ENCODE results near the gene ITPKA. TPM values are rescaled to one million over a fixed set of nuclear protein-coding genes. Genes with fewer than 3 reads are reported as not detected.

The ITPKA gene
- total and polyA plus RNA-seq, 2 of the 13 experiments (the other 11 are each of a cell fraction or from before 2014, with no cell fraction given): 13.2 to 41.3 TPM

GRCh38 chr15:41495736-41496599 lies 2.3 kb downstream of the ITPKA start (continued):
- TF ChIP-seq JUNB (CRISPR knock-in tag; IDR thresholded peaks at IDR 0.05; ENCODE audit: borderline replicate concordance) (no peak), SUZ12 (IDR thresholded peaks at IDR 0.05; ENCODE audit: low read depth, low read length) (no peak), IRX3 (CRISPR knock-in tag; IDR thresholded peaks at IDR 0.05; ENCODE audit: borderline replicate concordance, low read depth) (peak; percentile 50; the same call in 1 of the 2 replicates), ZNF121 (CRISPR knock-in tag; IDR thresholded peaks at IDR 0.05) (peak; percentile 68), MAFK (conservative IDR thresholded peaks at IDR 0.05 in 1 of 2, IDR thresholded peaks at IDR 0.05 in 1 of 2; ENCODE audit: low read length in 2 of 2) (no peak), ZNF496 (CRISPR knock-in tag; IDR thresholded peaks at IDR 0.05; ENCODE audit: insufficient replicate concordance) (no peak), ZNF350 (CRISPR knock-in tag; IDR thresholded peaks at IDR 0.05; ENCODE audit: borderline replicate concordance, low read depth) (peak; percentile 89), HOXA3 (CRISPR knock-in tag; IDR thresholded peaks at IDR 0.05) (peak; percentile 83), ZNF609 (CRISPR knock-in tag; IDR thresholded peaks at IDR 0.05; ENCODE audit: borderline replicate concordance) (peak; percentile 52; the same call in 1 of the 2 replicates), ZNF841 (CRISPR knock-in tag; IDR thresholded peaks at IDR 0.05; ENCODE audit: borderline replicate concordance) (0 out of 2 replicates have a peak, but pooled peaks have one; percentile 59), SRY (CRISPR knock-in tag; IDR thresholded peaks at IDR 0.05) (peak; percentile 95), ZHX2 (IDR thresholded peaks at IDR 0.05; ENCODE audit: low read depth) (no peak), ZHX2 (CRISPR knock-in tag; IDR thresholded peaks at IDR 0.05; ENCODE audit: borderline replicate concordance) (no peak), BHLHE40 (IDR thresholded peaks at IDR 0.05; ENCODE audit: low read length) (no peak)
